ENCODE results near the gene SRRT. TPM values are rescaled to one million over a fixed set of nuclear protein-coding genes. Genes with fewer than 3 reads are reported as not detected.
A peak's percentile ranks its signal among the peaks of the same experiment; 100 is the strongest.

The SRRT gene
- total and polyA plus RNA-seq, 2 of the 4 experiments (the other 2 are of a cell fraction) = 41.4 to 93.5 TPM

- Histone ChIP-seq H3K27me3 (ENCODE audit: control insufficient read depth, insufficient read depth, low read length) (no peaks in the 10 kb centered on the region), H3K9ac (ENCODE audit: low read depth, low read length) (peak within 1 kb of the TSS; percentile 83), H3K4me1 (ENCODE audit: control insufficient read depth, insufficient read depth, low read length) (no peaks in the 10 kb centered on the region), H2AK9ac (replicated peaks; ENCODE audit: low read depth, low read length, poor library complexity) (peak within 1 kb of the TSS; percentile 98), H3K27ac (ENCODE audit: insufficient read depth, low read length) (peak within 1 kb of the TSS; percentile 41), H3K4me2 (ENCODE audit: low read depth, low read length) (peak within 1 kb of the TSS; percentile 91), H3K14ac (replicated peaks; ENCODE audit: low read depth, low read length) (peak within 1 kb of the TSS; percentile 94), H3K36me3 (ENCODE audit: control insufficient read depth, insufficient read depth, low read length) (peaks cover 4% of the 10 kb centered on the region; the same call in 1 of the 2 replicates), H3K23ac (ENCODE audit: low read depth, low read length) (peak within 1 kb of the TSS; percentile 96; the same call in 1 of the 2 replicates), H3K4ac (ENCODE audit: low read depth, low read length) (peak within 1 kb of the TSS; percentile 84), H4K20me1 (ENCODE audit: insufficient read depth, low read length) (no peaks in the 10 kb centered on the region; the same call in 1 of the 2 replicates), H2BK120ac (ENCODE audit: low read depth, low read length) (peak within 1 kb of the TSS; percentile 77), H4K5ac (ENCODE audit: low read depth, low read length) (no peak within 1 kb of the TSS), H2BK5ac (ENCODE audit: low read depth, low read length, poor library complexity, severe bottlenecking) (no peak within 1 kb of the TSS), H3K9me3 (ENCODE audit: control insufficient read depth, insufficient read depth, low read length) (no peaks in the 10 kb centered on the region), H2BK15ac (ENCODE audit: low read depth, low read length) (no peak within 1 kb of the TSS), H4K8ac (ENCODE audit: low read depth in 2 of 2, low read length in 2 of 2) (peak within 1 kb of the TSS in 1 of 2 experiments; percentile 84; a peak in 3 of 4 replicates), H3K4me3 (ENCODE audit: insufficient read depth, low read depth, low read length) (peak within 1 kb of the TSS; percentile 79), H3K56ac (ENCODE audit: extremely low read depth, insufficient read depth, low read length) (peak within 1 kb of the TSS; percentile 44; the same call in 1 of the 2 replicates), H4K91ac (ENCODE audit: insufficient read depth, low read depth, low read length) (peak within 1 kb of the TSS; percentile 66), H3K9me1 (ENCODE audit: insufficient read depth, low read length) (no peaks in the 10 kb centered on the region; the same call in 1 of the 2 replicates), H3K79me1 (ENCODE audit: low read depth in 1 of 2, low read length in 2 of 2) (peaks cover 8 to 17% of the 10 kb centered on the region in 2 experiments), H2BK20ac (ENCODE audit: low read depth, low read length) (no peak within 1 kb of the TSS), H3K18ac (ENCODE audit: low read depth, low read length) (no peak within 1 kb of the TSS), H2AK5ac (ENCODE audit: low read depth, low read length) (peak within 1 kb of the TSS; percentile 52; the same call in 1 of the 2 replicates), H2AFZ (replicated peaks; ENCODE audit: low read length, poor library complexity) (peak within 1 kb of the TSS; percentile 99)
- 0% methylated on average over 50 of the region's 71 CpGs; no CpG with 5 or more reads in 1 of the 2 experiments for WGBS, 2 experiments (ENCODE audit: extremely low coverage in 2 of 2, insufficient read length in 1 of 2)
- no TSS peak for BruUV-seq (replicated peaks)
- peak; percentile 85 for DNase-seq
- POLR2A ChIA-PET (ENCODE audit: unreplicated experiment) = interaction anchor here (0.6 to 1.1 kb wide), 3 partner anchors 23 to 505 kb away, joined by 3 read pairs; partner anchors contain the start of genes EPHB4 and SRRT
- intact Hi-C loops (cut with micrococcal nuclease) (loop anchor here (1.0 to 5.0 kb wide), 4 partner anchors 50 to 240 kb away; partner anchors contain the start of genes EPO and MOSPD3), in situ Hi-C loops (cut with MboI; ENCODE audit: low sequenced_read_pairs) (loop anchor here (25.0 kb wide), 2 partner anchors 265 to 390 kb away; partner anchors contain the start of genes FBXO24, LRCH4 and SPACDR), dilution Hi-C loops (cut with HindIII; ENCODE audit: low sequenced_read_pairs, unreplicated experiment) (no loop called here)
- CTCF ChIA-PET = interaction anchor here (0.6 to 2.5 kb wide), 15 partner anchors 10 to 249 kb away, joined by 3 to 27 read pairs (median 4); partner anchors contain the start of genes EPO, GIGYF1, POP7 and TRIP6
- ATAC-seq (ENCODE audit: low read depth) = peak; percentile 99
- no peak for TF ChIP-seq FOS (IDR thresholded peaks at IDR 0.05; ENCODE audit: low read depth, low read length)
- TF ChIP-seq CEBPB (IDR thresholded peaks at IDR 0.05; ENCODE audit: low read depth, low read length) = no peak
- TF ChIP-seq RAD21 (IDR thresholded peaks at IDR 0.05; ENCODE audit: low read length) = peak; percentile 97
- TF ChIP-seq, protein P1, sequence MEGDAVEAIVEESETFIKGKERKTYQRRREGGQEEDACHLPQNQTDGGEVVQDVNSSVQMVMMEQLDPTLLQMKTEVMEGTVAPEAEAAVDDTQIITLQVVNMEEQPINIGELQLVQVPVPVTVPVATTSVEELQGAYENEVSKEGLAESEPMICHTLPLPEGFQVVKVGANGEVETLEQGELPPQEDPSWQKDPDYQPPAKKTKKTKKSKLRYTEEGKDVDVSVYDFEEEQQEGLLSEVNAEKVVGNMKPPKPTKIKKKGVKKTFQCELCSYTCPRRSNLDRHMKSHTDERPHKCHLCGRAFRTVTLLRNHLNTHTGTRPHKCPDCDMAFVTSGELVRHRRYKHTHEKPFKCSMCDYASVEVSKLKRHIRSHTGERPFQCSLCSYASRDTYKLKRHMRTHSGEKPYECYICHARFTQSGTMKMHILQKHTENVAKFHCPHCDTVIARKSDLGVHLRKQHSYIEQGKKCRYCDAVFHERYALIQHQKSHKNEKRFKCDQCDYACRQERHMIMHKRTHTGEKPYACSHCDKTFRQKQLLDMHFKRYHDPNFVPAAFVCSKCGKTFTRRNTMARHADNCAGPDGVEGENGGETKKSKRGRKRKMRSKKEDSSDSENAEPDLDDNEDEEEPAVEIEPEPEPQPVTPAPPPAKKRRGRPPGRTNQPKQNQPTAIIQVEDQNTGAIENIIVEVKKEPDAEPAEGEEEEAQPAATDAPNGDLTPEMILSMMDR (conservative IDR thresholded peaks at IDR 0.05; ENCODE audit: low read depth, low read length) = peak; percentile 95
- TF ChIP-seq, protein P2, sequence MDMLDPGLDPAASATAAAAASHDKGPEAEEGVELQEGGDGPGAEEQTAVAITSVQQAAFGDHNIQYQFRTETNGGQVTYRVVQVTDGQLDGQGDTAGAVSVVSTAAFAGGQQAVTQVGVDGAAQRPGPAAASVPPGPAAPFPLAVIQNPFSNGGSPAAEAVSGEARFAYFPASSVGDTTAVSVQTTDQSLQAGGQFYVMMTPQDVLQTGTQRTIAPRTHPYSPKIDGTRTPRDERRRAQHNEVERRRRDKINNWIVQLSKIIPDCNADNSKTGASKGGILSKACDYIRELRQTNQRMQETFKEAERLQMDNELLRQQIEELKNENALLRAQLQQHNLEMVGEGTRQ (IDR thresholded peaks at IDR 0.05; ENCODE audit: low read depth, low read length) = peak; percentile 70
- TF ChIP-seq RCOR1 (IDR thresholded peaks at IDR 0.05; ENCODE audit: insufficient replicate concordance, low read length) = no peak
- TF ChIP-seq RFX5 (IDR thresholded peaks at IDR 0.05; ENCODE audit: low read depth, low read length) = no peak
- peak; percentile 99 for TF ChIP-seq MXI1 (IDR thresholded peaks at IDR 0.05; ENCODE audit: borderline replicate concordance, low read depth, low read length)
- no peak for TF ChIP-seq MAFK (IDR thresholded peaks at IDR 0.05; ENCODE audit: low read depth, low read length)
- peak; percentile 88 for TF ChIP-seq BHLHE40 (IDR thresholded peaks at IDR 0.05; ENCODE audit: low read depth, low read length)
- no peak for TF ChIP-seq NFE2L2 (IDR thresholded peaks at IDR 0.05; ENCODE audit: low read depth, low read length)
- TF ChIP-seq, protein P3, sequence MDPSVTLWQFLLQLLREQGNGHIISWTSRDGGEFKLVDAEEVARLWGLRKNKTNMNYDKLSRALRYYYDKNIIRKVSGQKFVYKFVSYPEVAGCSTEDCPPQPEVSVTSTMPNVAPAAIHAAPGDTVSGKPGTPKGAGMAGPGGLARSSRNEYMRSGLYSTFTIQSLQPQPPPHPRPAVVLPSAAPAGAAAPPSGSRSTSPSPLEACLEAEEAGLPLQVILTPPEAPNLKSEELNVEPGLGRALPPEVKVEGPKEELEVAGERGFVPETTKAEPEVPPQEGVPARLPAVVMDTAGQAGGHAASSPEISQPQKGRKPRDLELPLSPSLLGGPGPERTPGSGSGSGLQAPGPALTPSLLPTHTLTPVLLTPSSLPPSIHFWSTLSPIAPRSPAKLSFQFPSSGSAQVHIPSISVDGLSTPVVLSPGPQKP (IDR thresholded peaks at IDR 0.05; ENCODE audit: borderline replicate concordance, low read depth, low read length) = no peak
Observed at GRCh38 chr7:100852048-100852872, 22.6 kb upstream of the SRRT start, which contains the start of gene SLC12A9. Gene SLC12A9, plus strand, starts transcription at chr7:100852713. Its CDS starts 1,485 bp downstream, at chr7:100854198.
